ENCODE results near the gene WWOX. TPM values are rescaled to one million over a fixed set of nuclear protein-coding genes. Genes with fewer than 3 reads are reported as not detected.

The WWOX gene
- total RNA-seq, 1 donor from 2014 or later = 28.2 TPM

- no peak for TF ChIP-seq CTCF (conservative IDR thresholded peaks at IDR 0.05)
- H3K4me1 Mint-ChIP-seq (ENCODE audit: unreplicated experiment) = no peaks in the 10 kb centered on the region
- no peak for DNase-seq (ENCODE audit: extremely low spot score, unreplicated experiment)
- H3K27ac Mint-ChIP-seq = no peak overlapping the region
- no peak overlapping the region for H3K4me3 Mint-ChIP-seq
- H3K9me3 Mint-ChIP-seq = peaks cover 1% of the 10 kb centered on the region
- H3K27me3 Mint-ChIP-seq = no peaks in the 10 kb centered on the region
- H3K36me3 Mint-ChIP-seq = peaks cover 5% of the 10 kb centered on the region
Observed at GRCh38 chr16:78218279-78218678, 118.8 kb downstream of the WWOX start.

- no peak overlapping the region for H3K27ac Mint-ChIP-seq
- no peaks in the 10 kb centered on the region for H3K27me3 Mint-ChIP-seq
- peaks cover 4% of the 10 kb centered on the region for H3K9me3 Mint-ChIP-seq
- TF ChIP-seq CTCF (conservative IDR thresholded peaks at IDR 0.05) = no peak
- no peak for DNase-seq (ENCODE audit: extremely low spot score, unreplicated experiment)
- no peaks in the 10 kb centered on the region for H3K4me1 Mint-ChIP-seq (ENCODE audit: unreplicated experiment)
- no peak overlapping the region for H3K4me3 Mint-ChIP-seq
- peaks cover 5% of the 10 kb centered on the region for H3K36me3 Mint-ChIP-seq
Observed at GRCh38 chr16:78218856-78219651, 119.6 kb downstream of the WWOX start.

- Mint-ChIP-seq H3K4me3 (no peak overlapping the region), H3K27ac (no peak overlapping the region), H3K4me1 (ENCODE audit: unreplicated experiment) (no peaks in the 10 kb centered on the region), H3K27me3 (no peaks in the 10 kb centered on the region), H3K36me3 (peaks cover 5% of the 10 kb centered on the region), H3K9me3 (peaks cover 4% of the 10 kb centered on the region)
- TF ChIP-seq CTCF (conservative IDR thresholded peaks at IDR 0.05) = no peak
- DNase-seq (ENCODE audit: extremely low spot score, unreplicated experiment) = no peak
Observed at GRCh38 chr16:78220571-78220970, 121.1 kb downstream of the WWOX start.

GRCh38 chr16:78221892-78222291, 122.4 kb downstream of the WWOX start:
- H3K4me1 Mint-ChIP-seq (ENCODE audit: unreplicated experiment) = peaks cover under 1% of the 10 kb centered on the region
- no peaks in the 10 kb centered on the region for H3K27me3 Mint-ChIP-seq
- peaks cover 5% of the 10 kb centered on the region for H3K36me3 Mint-ChIP-seq
- no peak for TF ChIP-seq CTCF (conservative IDR thresholded peaks at IDR 0.05)
- no peak for DNase-seq (ENCODE audit: extremely low spot score, unreplicated experiment)
- no peak overlapping the region for H3K27ac Mint-ChIP-seq
- H3K9me3 Mint-ChIP-seq = peaks cover 4% of the 10 kb centered on the region
- no peak overlapping the region for H3K4me3 Mint-ChIP-seq

GRCh38 chr16:78224342-78224741, 124.9 kb downstream of the WWOX start:
- DNase-seq (ENCODE audit: extremely low spot score, unreplicated experiment) = no peak
- no peak for TF ChIP-seq CTCF (conservative IDR thresholded peaks at IDR 0.05)
- Mint-ChIP-seq H3K4me1 (ENCODE audit: unreplicated experiment) (peaks cover 4% of the 10 kb centered on the region), H3K36me3 (no peaks in the 10 kb centered on the region), H3K27ac (no peak overlapping the region), H3K27me3 (no peaks in the 10 kb centered on the region), H3K4me3 (no peak overlapping the region), H3K9me3 (peaks cover 4% of the 10 kb centered on the region)
